Dedifferentiated amniotic fluid mesenchymal stem cell (primary cell): ENCODE data around the gene DENND6A.
"Not testable (repeated sequence)": the region's sequence is repeated elsewhere in the genome, so short reads cannot be mapped to it uniquely, and the experiment has no call there.

ENCODE experiments used
- DNase-seq: peaks from one replicate; pipeline ENCODE4 v3.0.0-alpha.2; 2016; ENCODE audit errors: extremely low spot score

Gene DENND6A, protein sequence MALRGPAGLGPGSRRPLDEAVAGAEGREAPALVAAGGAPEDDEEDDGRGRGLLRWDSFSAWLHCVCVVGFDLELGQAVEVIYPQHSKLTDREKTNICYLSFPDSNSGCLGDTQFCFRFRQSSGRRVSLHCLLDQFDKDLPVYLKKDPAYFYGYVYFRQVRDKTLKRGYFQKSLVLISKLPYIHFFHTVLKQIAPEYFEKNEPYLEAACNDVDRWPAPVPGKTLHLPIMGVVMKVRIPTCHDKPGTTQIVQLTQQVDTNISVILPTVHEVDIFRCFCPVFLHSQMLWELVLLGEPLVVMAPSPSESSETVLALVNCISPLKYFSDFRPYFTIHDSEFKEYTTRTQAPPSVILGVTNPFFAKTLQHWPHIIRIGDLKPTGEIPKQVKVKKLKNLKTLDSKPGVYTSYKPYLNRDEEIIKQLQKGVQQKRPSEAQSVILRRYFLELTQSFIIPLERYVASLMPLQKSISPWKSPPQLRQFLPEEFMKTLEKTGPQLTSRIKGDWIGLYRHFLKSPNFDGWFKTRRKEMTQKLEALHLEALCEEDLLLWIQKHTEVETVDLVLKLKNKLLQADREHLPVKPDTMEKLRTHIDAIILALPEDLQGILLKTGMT

DNA sequence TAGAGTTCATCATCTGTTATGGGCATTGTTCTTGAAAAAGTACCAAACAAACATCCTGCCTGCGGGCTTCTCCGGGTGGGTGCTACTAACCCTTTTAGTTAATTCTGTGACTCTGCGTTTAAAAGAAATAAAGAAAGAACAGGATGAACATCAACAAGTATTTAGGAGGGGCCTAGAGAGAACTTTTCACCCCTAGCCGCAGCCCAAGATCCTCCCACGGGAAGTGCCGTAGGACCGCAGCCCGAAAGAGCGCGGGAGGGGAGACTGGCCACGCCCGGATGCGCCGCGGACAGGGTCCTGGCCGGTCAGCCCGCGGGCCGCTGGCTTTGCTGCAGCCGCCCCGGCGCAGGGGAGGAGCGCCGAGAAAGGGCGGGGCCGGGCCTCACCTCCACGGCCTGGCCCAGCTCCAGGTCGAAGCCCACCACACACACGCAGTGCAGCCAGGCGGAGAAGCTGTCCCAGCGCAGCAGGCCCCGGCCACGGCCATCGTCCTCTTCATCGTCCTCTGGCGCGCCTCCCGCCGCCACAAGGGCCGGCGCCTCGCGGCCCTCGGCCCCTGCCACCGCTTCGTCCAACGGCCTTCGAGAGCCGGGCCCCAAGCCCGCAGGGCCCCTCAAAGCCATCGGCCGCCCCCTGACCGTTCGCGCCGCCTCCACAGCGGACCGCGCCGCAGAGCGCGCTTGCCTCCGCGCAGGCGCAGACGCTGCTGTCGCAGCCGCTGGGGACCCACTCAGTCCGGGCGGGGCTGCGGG is at the start of gene DENND6A:
Gene DENND6A (minus strand): TSS at position 682 of the 752 bp plus-strand sequence. CDS start 59 bp downstream, at position 623.
- DNase-seq: peak; percentile 64

DNA sequence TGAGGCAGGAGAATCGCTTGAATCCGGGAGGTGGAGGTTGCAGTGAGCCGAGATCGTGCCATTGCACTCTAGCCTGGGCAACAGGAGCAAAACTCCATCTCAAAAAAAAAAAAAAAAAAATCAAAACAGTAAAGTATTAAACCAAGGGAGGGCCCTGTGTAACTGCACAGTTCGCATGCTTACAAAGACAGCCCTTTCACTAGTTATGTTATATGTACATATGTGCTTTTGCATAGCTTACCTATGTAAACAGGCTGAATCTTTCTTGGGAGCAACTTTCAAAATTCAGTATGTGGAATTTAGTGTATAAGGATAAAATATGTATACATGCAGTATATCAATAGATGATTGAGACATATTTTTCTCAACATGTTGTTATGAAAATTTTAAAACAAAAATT is 47.1 kb upstream of the DENND6A start:
- DNase-seq: no peak

DNA sequence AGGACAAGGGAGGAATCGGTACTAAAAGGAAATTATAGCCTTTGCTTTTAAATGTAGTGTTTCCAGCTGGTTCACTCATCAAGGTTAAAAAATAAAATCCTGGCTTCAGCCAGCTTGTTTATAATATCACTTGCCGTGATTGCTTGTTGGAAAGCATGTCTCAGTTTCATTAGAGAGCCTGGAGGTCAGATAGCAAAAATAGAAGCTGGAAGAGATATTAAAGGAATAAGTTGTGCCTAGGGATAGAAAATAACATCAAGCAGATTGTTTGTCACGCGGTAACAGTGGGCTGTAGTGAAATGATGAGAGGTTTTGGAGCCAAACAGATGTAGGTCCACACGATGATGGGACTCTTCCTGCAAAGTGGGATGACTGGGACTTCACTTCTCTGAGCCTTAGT is 45.5 kb upstream of the DENND6A start:
- no peak for DNase-seq

DNA sequence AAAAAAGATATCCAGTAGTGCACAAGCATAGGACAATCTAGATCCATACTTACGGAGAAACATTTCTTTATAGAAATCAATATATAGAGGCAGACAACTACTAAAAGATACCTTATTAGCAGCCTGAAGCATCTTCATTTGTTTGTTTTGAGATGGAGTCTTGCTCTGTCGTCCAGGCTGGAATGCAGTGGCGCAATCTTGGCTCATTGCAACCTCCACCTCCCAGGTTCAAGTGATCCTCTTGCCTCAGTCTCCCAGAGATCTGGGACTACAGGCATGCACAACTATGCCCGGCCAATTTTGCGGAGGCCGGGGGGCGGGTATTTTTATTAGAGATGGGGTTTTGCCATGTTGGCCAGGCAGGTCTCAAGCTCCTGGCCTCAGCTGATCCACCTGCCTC is 45.0 kb upstream of the DENND6A start:
- DNase-seq: no peak

DNA sequence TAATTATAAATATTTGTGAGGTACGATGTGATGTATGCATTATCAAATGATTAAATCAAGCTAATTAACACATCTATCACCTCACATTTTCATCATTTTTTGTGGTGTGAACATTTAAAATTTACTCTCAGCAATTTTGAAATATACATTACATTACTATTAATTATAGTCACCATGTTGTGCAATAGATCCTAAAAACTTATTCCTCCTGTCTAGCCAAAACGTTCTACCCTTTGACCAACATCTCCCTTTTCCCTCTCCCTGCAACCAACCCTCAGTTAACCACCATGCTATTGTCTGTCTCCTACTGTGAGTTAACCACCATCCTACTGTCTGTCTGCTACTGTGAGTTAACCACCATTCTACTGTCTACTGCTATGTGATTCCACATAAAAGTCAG is 42.5 kb upstream of the DENND6A start:
- DNase-seq: no peak

DNA sequence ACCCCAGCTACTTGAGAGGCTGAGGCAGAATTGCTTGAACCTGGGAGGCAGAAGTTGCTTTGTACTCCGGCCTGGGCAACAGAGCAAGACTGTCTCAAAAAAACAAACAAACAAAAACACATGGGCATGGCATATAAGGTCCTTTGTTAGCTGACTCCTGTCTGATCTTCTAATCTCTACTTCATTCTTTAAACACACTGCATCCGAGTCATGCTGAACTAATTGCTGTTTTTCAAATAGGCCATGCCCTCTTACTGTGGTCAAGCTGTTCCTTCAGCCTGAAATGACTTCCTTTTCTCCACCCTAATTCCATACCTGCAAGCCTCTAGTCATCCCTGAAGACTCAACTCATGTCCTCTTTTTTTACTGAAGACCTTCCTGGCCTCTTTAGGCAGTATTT is 40.9 kb upstream of the DENND6A start:
- no peak for DNase-seq

DNA sequence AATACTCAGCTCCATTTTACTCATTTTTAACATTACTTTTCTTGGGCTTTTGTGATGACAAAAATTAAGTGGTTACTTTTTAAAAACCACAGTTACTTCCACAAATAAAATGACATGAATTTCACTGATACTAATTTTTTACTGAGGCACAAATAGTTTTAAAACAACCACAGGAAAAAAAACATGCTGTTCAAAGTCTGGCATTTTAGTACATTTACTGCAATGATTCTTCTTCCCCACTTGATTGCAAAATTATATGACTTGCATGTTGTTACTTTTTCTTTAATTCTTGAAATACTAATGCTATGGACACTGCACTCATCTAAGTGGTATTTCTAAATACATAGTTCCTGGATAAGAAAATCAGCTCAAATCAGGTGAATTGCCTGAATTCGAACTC is 38.4 kb upstream of the DENND6A start:
- DNase-seq: no peak

DNA sequence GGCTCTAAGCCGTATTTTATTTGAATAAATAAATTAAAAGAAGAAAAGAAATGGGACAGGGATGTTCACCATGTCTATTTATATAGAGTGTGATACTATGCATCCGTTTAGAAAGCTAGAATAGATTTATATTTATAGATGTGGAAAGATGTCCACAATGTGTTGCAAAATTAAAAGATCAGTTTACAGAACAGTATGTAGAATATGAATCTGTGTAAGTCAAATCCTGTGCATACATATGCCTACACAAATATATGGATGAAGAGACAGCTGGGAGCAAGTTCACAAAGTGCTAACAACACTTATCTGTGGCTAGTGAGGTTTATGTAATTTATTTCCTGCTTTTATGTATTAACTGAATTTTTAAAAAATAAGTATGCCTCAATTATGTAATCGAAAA is 37.8 kb upstream of the DENND6A start:
- no peak for DNase-seq

DNA sequence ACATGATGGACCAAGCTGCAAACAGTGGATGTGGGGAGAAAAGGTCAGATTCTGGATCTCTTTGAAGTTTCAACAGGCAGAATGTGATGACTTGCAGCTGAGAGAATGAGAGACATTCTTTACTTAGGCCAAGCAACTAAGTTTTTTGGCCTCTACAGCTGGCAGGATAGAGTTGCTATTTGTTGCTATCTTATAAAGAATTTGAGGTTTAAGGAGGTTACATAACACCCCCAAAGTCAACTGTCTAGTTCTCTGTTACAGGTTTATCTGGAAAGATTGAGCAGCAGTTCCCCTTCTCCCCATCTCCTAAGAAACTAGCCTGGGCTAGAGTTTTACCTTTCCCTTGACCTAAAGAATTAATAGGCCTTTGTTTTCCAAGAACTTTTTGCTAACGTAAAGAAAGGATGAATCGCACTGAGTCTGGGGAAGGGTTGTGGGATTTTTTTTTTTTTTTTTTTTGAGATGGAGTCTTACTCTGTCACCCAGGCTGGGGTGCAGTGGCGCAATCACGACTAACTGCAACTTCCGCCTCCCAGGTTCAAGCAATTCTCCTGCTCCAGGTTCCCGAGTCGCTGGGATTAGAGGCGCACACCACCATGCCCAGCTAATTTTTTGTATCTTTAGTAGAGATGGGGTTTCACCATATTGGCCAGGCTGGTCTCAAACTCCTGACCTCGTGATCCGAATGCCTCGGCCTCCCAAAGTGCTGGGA is 36.6 kb upstream of the DENND6A start:
- no peak for DNase-seq

DNA sequence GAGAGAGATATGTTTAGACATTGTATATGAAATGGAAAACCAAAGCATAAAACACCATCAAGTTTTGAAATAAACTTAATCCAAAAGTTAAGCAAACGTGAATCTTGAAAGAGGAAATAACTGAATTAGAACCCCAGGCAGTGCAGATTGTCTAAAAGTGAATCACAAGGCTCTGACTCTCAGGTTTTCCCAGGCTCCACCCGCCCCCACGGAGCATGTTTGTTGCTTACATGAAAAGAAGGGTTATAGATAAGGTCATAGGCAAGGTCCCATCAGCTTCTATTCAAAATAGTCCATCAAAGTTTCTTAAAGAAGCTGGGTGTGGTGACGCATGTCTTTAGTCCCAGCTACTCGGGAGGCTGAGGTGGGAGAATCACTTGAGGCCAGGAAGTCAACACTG is 34.2 kb upstream of the DENND6A start:
- DNase-seq: no peak

DNA sequence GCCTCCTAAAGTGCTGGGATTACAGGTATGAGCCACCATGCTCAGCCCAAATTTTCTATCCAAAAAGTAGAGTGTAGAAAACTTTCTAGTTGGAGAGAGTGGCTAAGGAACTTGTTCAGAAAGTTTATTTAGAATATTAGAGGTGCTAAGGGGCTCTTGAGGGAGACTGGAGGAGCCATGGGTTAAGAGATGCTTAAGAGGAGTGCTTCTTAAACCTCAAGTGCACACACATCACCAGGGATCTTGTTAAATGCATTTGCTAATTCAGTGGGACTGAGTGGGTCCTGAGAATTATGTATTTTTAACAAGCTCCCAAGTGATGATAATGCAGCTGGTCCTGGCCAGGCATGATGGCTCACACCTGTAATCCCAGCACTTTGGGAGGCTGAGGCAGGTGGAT is 33.5 kb upstream of the DENND6A start:
- no peak for DNase-seq

DNA sequence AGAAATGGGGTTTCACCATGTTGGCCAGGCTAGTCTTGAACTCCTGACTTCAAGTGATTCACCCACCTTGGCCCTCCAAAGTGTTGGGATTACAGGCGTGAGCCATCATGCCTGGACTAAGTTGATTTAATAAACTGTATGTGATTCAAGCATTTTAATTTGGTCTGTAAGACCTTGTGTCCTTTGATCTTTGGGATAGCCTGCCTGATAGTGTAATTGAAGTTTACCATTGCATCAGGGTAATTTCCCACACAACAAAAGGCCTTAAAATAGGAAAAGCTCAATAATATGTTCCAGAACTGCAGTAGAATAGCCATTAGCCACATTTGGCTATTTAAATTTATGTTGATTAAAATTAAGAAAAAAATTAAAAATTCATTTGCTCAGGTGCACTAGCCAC is 25.2 kb upstream of the DENND6A start:
- DNase-seq: no peak

DNA sequence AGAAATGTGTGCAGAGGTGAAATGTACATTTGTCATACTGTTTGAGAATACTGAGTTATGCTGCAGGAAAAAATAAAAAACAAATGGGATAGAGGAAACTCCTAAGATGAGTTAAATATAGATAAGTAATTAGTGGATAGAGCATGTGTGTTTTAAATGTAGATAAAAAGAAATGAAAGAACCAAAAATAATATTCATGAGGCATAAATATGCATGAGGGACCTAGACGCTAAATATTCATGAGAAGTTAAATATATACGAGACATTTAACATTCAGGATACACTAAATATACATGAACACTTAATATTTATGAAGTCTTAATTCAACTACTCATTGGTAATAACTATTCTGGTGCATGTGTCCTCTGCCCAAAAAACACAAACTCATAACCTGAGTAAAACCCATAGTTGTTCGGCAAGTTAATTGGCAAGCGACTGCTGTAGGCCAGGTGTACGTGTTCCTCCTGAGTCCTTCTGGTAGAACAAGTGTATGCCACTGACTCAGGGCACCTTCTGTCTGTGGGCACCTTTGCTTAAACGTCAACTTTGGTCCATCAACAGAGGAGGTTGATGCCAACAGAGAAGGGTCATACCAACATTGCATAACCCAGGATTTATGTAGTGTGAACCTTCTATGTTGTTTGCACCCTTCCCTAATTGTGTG is 24.5 kb upstream of the DENND6A start:
- no peak for DNase-seq

DNA sequence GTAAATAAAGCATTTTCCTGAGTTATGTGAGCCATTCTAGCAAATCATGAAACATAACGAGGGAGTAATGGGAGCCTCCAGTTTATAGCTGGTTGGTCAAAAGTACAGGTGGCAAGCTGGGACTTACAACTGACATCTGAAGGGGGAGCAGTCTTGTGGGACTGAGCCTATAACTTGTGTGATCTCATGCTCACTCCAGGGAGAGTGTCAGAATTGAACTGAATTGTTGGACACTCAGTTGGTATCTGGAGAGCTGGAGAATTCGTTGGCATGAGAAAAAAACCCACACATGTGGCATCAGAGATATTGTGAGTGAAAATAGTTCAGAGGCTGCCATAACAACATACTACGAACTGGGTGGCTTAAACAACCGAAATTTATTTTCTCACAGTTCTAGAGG is 22.8 kb upstream of the DENND6A start:
- DNase-seq: no peak

DNA sequence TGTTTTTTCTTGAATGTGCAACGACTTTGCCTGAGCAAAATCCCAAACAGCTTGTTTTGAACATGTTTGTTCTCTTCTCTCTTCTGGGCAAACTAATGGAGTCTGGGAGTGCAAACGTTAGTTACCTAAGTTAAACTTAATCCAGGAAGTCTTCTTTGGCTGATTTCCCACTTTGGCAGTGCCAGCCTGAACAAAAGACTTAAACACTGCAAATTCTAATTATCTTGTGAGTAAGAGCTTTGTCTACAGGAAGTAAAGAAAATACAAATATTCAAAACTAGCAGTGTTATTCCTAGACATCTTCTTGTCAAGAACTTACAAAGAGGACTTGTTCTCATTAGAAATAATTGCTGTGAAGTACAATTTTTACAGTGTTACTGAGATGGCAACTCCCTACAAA is 16.7 kb upstream of the DENND6A start:
- no peak for DNase-seq

DNA sequence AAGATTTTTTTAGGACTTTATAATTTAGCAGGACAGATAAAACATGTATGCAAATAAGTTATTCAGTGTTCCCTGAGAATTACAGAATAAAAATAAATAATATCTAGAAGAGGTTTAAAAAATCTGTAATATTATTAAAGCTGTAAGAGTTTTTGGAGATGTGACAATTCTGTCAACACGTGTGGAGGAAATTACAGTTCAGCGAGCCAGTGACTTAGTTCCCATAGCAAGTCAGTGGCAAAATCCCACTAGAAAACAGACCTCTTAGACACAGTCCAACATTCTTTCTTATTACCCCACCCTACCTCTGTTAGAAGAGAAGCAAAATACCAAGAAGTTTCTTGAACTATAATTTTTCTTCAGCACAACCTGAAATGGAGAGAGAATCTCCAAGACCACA is 16.2 kb upstream of the DENND6A start:
- DNase-seq: no peak

DNA sequence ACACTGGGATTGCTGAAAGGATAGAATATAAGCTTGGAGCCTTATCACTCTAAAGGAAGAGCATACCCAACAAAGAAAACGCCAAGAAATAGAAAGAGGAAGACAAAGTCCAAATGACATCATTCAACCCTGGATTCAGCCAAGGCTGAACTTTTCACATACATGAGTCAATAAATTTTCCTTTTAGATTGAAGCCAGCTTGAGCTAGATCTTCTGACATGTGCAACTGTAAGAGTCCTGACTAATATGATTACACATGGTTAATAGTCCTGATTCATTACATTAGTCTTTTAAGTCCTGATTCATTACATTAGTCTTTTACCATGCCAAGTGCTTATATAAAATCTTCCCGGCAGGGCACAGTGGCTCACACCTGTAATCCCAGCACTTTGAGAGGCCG is 13.6 kb upstream of the DENND6A start:
- peak; percentile 34 for DNase-seq

DNA sequence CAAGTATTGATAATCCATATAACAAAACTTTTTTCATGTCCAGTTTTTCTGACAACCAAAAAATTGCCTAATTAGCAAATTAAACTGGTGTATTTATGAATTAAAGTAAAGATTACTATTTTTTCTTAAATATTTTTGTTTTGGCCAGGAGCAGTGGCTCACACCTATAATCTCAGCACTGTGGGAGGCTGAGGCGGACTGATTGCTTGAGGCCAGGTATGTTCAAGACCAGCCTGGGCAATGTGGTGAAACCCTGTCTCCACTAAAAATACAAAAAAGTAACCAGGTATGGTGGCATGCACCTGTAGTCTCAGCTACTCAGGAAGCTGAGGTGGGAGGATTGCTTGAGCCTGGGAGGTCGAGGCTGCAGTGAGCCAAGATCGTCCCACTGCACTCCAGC is 12.5 kb upstream of the DENND6A start:
- DNase-seq: not testable (repeated sequence)

DNA sequence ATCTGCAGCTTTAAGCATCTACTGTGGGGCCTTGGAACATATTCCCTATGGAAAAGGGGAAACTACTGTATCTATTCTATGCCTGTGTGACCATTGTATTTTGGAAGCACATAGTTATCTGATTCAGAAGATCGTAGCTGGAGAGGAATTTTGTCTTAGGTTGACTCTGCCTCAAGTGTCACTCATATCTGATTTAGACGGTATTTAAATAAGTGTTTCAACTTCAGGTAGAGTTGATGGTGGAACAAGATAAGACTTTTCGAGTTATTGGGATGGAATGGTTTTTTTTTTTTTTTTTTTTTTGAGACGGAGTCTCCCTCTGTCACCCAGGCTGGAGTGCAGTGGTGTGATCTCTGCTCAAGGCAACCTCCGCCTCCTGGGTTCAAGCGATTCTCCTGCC is 8.9 kb upstream of the DENND6A start:
- DNase-seq: no peak

DNA sequence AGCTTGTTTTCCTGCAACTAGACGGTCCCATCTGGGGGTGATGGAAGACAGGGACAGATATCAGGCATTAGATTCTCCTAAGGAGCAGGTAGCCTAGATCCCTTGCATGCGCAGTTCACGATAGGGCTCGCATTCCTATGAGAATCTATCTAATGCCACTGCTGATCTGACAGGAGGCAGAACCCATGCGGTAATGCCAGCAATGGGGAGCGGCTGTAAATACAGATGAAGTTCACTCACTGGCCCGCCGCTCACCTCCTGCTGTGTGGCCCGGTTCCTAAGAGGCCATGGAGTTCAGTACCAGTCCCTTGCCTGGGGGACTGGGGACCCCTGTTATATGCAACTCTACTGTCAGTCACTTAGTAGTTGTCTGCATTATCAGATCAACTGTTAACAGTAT is 7.9 kb upstream of the DENND6A start:
- no peak for DNase-seq

DNA sequence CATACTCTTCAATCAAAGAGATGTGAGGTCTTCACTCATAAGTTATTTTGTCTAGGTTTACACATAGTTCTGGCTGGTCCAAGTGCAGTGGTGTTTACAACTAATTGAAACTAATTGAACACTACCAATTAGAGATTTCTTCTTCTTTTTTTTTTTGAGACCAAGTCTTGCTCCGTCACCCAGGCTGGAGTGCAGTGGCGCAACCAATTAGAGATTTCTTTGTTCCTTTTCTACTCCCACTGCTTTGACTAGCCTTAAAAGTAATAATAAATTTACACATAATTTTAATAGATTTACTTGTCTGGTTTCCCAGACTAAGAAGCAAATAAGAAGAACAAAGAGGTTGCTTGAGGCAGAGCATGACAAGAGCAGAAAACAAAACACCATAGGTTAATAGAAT is 6.7 kb upstream of the DENND6A start:
- no peak for DNase-seq
